ENCODE measurements around the gene SETBP1. TPM values are rescaled to one million over a fixed set of nuclear protein-coding genes. Genes with fewer than 3 reads are reported as not detected.

SETBP1 gene
- total and polyA plus RNA-seq, 9 of the 15 experiments (the other 6 are each of a cell fraction or from before 2014, with no cell fraction given): under 0.01 to 0.13 (median 0.04) TPM

- TF ChIP-seq RBM15 (IDR thresholded peaks at IDR 0.05; ENCODE audit: insufficient read depth, low read length) (no peak), SRSF1 (IDR thresholded peaks at IDR 0.05; ENCODE audit: low read depth, low read length) (no peak), ZNF830 (CRISPR knock-in tag; IDR thresholded peaks at IDR 0.05) (no peak), CHCHD3 (CRISPR knock-in tag; IDR thresholded peaks at IDR 0.05) (no peak), ZNF232 (CRISPR knock-in tag; IDR thresholded peaks at IDR 0.05) (no peak), HMGXB4 (CRISPR knock-in tag; IDR thresholded peaks at IDR 0.05) (no peak), ZBTB5 (IDR thresholded peaks at IDR 0.05) (no peak), GATA2 (CRISPR knock-in tag; IDR thresholded peaks at IDR 0.05) (peak; percentile 35; the same call in 1 of the 2 replicates), ZNF175 (CRISPR knock-in tag; IDR thresholded peaks at IDR 0.05; ENCODE audit: low read depth) (no peak), MEIS2 (IDR thresholded peaks at IDR 0.05; ENCODE audit: partially characterized antibody) (peak; percentile 9), KDM5B (IDR thresholded peaks at IDR 0.05; ENCODE audit: insufficient replicate concordance, low read depth, low read length) (no peak), MECOM (CRISPR knock-in tag; IDR thresholded peaks at IDR 0.05) (no peak), FOXP4 (CRISPR knock-in tag; IDR thresholded peaks at IDR 0.05; ENCODE audit: borderline replicate concordance) (no peak), ZNF263 (CRISPR knock-in tag; IDR thresholded peaks at IDR 0.05; ENCODE audit: borderline replicate concordance) (no peak), ATF6 (CRISPR knock-in tag; IDR thresholded peaks at IDR 0.05) (no peak), MCM3 (IDR thresholded peaks at IDR 0.05) (no peak), ZNF311 (CRISPR knock-in tag; IDR thresholded peaks at IDR 0.05) (no peak), MTF1 (CRISPR knock-in tag; IDR thresholded peaks at IDR 0.05; ENCODE audit: borderline replicate concordance) (no peak), SMAD4 (CRISPR knock-in tag; conservative IDR thresholded peaks at IDR 0.05) (0 out of 2 replicates have a peak, but pooled peaks have one; percentile 12)
Measured at GRCh38 chr18:45059695-45060094, 379.0 kb downstream of the SETBP1 start (continued).
